H9 (cell line): ENCODE measurements around the gene CAMTA1. TPM values are rescaled to one million over a fixed set of nuclear protein-coding genes. Genes with fewer than 3 reads are reported as not detected.

Experiments used
- DNase-seq: peaks from one replicate; pipeline ENCODE4 v3.0.0-alpha.2; 2017
- H2AFZ ChIP-seq: one replicate; pipeline ENCODE4 v1.6.1; 2013; ENCODE audit warnings: mild to moderate bottlenecking, low read length, control low read depth, moderate library complexity
- H2AK5ac ChIP-seq: 2 replicates; pipeline ENCODE4 v1.6.1; 2013; ENCODE audit warnings: low read length, control low read depth, mixed read lengths; ENCODE audit not compliant: insufficient read length
- H2BK120ac ChIP-seq: one replicate; pipeline ENCODE4 v1.6.1; 2013; ENCODE audit warnings: low read depth, mild to moderate bottlenecking, low read length, control low read depth, inconsistent platforms; ENCODE audit not compliant: poor library complexity, severe bottlenecking
- H2BK12ac ChIP-seq: 2 replicates; pipeline ENCODE4 v1.6.1; 2013; ENCODE audit warnings: low read length, control low read depth, mixed read lengths, low read depth; ENCODE audit not compliant: insufficient read length
- H2BK15ac ChIP-seq: 2 replicates; pipeline ENCODE4 v1.6.1; 2013; ENCODE audit warnings: low read depth, low read length, control low read depth
- H2BK20ac ChIP-seq: one replicate; pipeline ENCODE4 v1.6.1; 2013; ENCODE audit warnings: low read depth, mild to moderate bottlenecking, low read length, control low read depth, inconsistent platforms; ENCODE audit not compliant: poor library complexity, severe bottlenecking
- H2BK5ac ChIP-seq: 2 replicates; pipeline ENCODE4 v1.6.1; 2013; ENCODE audit warnings: low read length, control low read depth, mixed read lengths; ENCODE audit not compliant: insufficient read length
- H3K14ac ChIP-seq: 2 replicates; pipeline ENCODE4 v1.6.1; 2013; ENCODE audit warnings: low read length, control low read depth; ENCODE audit not compliant: insufficient read depth
- H3K18ac ChIP-seq: 2 replicates; pipeline ENCODE4 v1.6.1; 2013; ENCODE audit warnings: low read depth, mild to moderate bottlenecking, mixed read lengths, low read length, control low read depth; ENCODE audit not compliant: insufficient read length
- H3K23ac ChIP-seq: 2 replicates; pipeline ENCODE4 v1.6.1; 2013; ENCODE audit warnings: low read length, control low read depth, mixed read lengths, low read depth; ENCODE audit not compliant: insufficient read length
- H3K23me2 ChIP-seq: 2 replicates; pipeline ENCODE4 v1.6.1; 2013; ENCODE audit warnings: low read depth, mild to moderate bottlenecking, mixed read lengths, low read length, control low read depth; ENCODE audit not compliant: insufficient read length, poor library complexity, severe bottlenecking
- H3K27ac ChIP-seq: 2 replicates; pipeline ENCODE4 v1.5.1; 2013; ENCODE audit warnings: low read length, control low read depth, mixed read lengths, low read depth; ENCODE audit not compliant: insufficient read length
- H3K27me3 ChIP-seq: 2 replicates; pipeline ENCODE4 v1.6.1; 2013; ENCODE audit warnings: low read length, control low read depth, inconsistent platforms; ENCODE audit not compliant: insufficient read depth
- H3K4ac ChIP-seq: 2 replicates; pipeline ENCODE4 v1.6.1; 2013; ENCODE audit warnings: low read depth, mild to moderate bottlenecking, control low read depth, inconsistent platforms, low read length, moderate library complexity
- H3K4me1 ChIP-seq: 2 replicates; pipeline ENCODE4 v1.6.1; 2013; ENCODE audit warnings: low read length, control low read depth, inconsistent platforms; ENCODE audit not compliant: insufficient read depth
- H3K4me2 ChIP-seq: 2 replicates; pipeline ENCODE4 v1.6.1; 2013; ENCODE audit warnings: low read length, control low read depth, mixed read lengths; ENCODE audit not compliant: insufficient read length, insufficient read depth
- H3K56ac ChIP-seq: 2 replicates; pipeline ENCODE4 v1.6.1; 2013; ENCODE audit warnings: low read depth, mild to moderate bottlenecking, mixed read lengths, low read length, control low read depth; ENCODE audit not compliant: insufficient read length
- H3K79me1 ChIP-seq: 2 replicates; pipeline ENCODE4 v1.6.1; 2013; ENCODE audit warnings: low read depth, mild to moderate bottlenecking, moderate library complexity, low read length, control low read depth, inconsistent platforms; ENCODE audit not compliant: insufficient read depth, poor library complexity, severe bottlenecking
- H3K79me2 ChIP-seq: 2 replicates; pipeline ENCODE4 v1.6.1; 2013; ENCODE audit warnings: low read length, control low read depth, inconsistent platforms; ENCODE audit not compliant: insufficient read depth
- H3K9ac ChIP-seq: 2 replicates; pipeline ENCODE4 v1.6.1; 2013; ENCODE audit warnings: low read length, control low read depth, mixed read lengths; ENCODE audit not compliant: insufficient read length; ENCODE audit errors: extremely low read depth
- H3K9me3 ChIP-seq: one replicate; pipeline ENCODE4 v1.6.1; 2013; ENCODE audit warnings: low read depth, low read length, inconsistent platforms; ENCODE audit not compliant: control insufficient read depth
- H3T11ph ChIP-seq: one replicate; pipeline ENCODE4 v1.6.1; 2013; ENCODE audit warnings: mild to moderate bottlenecking, low read length, control low read depth, inconsistent platforms
- H4K20me1 ChIP-seq: one replicate; pipeline ENCODE4 v1.6.1; 2013; ENCODE audit not compliant: control insufficient read depth, insufficient read length, insufficient read depth
- H4K5ac ChIP-seq: 2 replicates; pipeline ENCODE4 v1.6.1; 2013; ENCODE audit warnings: low read depth, mild to moderate bottlenecking, mixed read lengths, low read length, control low read depth; ENCODE audit not compliant: insufficient read length
- H4K8ac ChIP-seq: replicated peaks from 2 replicates; pipeline ENCODE4 v1.6.1; 2013; ENCODE audit warnings: low read length, control low read depth, mixed read lengths, low read depth; ENCODE audit not compliant: insufficient read length
- H4K91ac ChIP-seq: 2 replicates; pipeline ENCODE4 v1.6.1; 2013; ENCODE audit warnings: low read depth, mild to moderate bottlenecking, moderate library complexity, mixed read lengths, low read length, control low read depth; ENCODE audit not compliant: insufficient read length
- H3K27ac Mint-ChIP-seq, 3 experiments: 2 replicates in 2 of 3; 3 replicates in 1 of 3; pipeline ENCODE4 v1.8.0; 2020 to 2021; ENCODE audit warnings: mixed read lengths in 3 of 3, mild to moderate bottlenecking in 1 of 3, moderate library complexity in 1 of 3
- H3K27me3 Mint-ChIP-seq: 2 replicates; pipeline ENCODE4 v1.8.0; 2021; ENCODE audit warnings: low read depth, mild to moderate bottlenecking, moderate library complexity, mixed read lengths
- H3K36me3 Mint-ChIP-seq, 3 experiments: 2 replicates in 2 of 3; 3 replicates in 1 of 3; pipeline ENCODE4 v1.8.0; 2020 to 2021; ENCODE audit warnings: low read depth in 3 of 3, mixed read lengths in 3 of 3; ENCODE audit not compliant: insufficient read depth in 1 of 3
- H3K4me1 Mint-ChIP-seq, 2 experiments: 2 replicates each; pipeline ENCODE4 v1.8.0; 2020; ENCODE audit warnings: mixed read lengths in 2 of 2
- H3K4me3 Mint-ChIP-seq, 2 experiments: 2 replicates in 1 of 2; 3 replicates in 1 of 2; pipeline ENCODE4 v1.8.0; 2020 to 2021; ENCODE audit warnings: mild to moderate bottlenecking in 2 of 2, mixed read lengths in 2 of 2, moderate library complexity in 1 of 2
- H3K9me3 Mint-ChIP-seq, 2 experiments: 2 replicates in 1 of 2; 3 replicates in 1 of 2; pipeline ENCODE4 v1.8.0; 2020; ENCODE audit warnings: mild to moderate bottlenecking in 2 of 2, mixed read lengths in 2 of 2, moderate library complexity in 1 of 2
- CTCF ChIP-seq: fragments of 200-600 bp; sonication (generic); conservative IDR thresholded peaks from 3 replicates; pipeline ENCODE4 v1.8.0; 2021; ENCODE audit warnings: antibody characterized with exemption, mild to moderate bottlenecking
- WGBS: extraction: QIAGEN DNeasy Blood & Tissue Kit; methylation state at CpG from one replicate; pipeline ENCODE4 v1.1.7; 2013; ENCODE audit warnings: missing lambda C conversion rate, low lambda C conversion rate, mixed read lengths; ENCODE audit not compliant: insufficient read length; ENCODE audit errors: extremely low coverage; 5-methylcytosine and 5-hydroxymethylcytosine counted together
- total RNA-seq: library from RNA; stranded (reverse); gene quantifications from 2 replicates; pipeline ENCODE4 v1.2.1, GENCODE V29; 2021

The CAMTA1 gene
- total RNA-seq, 1 experiment from 2014 or later, result 115 TPM

- Mint-ChIP-seq H3K9me3 (0 out of 5 replicates have a peak, but pooled peaks cover 0 to 4% of the 10 kb centered on the region in 2 experiments), H3K4me1 (peaks cover 4 to 6% of the 10 kb centered on the region in 2 experiments; a peak in 2 of 4 replicates), H3K27ac (no peak overlapping the region), H3K4me3 (no peak overlapping the region), H3K36me3 (no peaks in the 10 kb centered on the region), H3K27me3 (peaks cover 2% of the 10 kb centered on the region; the same call in 1 of the 2 replicates)
- H3K27ac ChIP-seq, result no peak overlapping the region
- H3K23ac ChIP-seq, result no peak overlapping the region
- no peak overlapping the region for H4K5ac ChIP-seq
- no peak overlapping the region for H3K14ac ChIP-seq
- no peak overlapping the region for H3K9ac ChIP-seq
- no peak for TF ChIP-seq CTCF
- H3K23me2 ChIP-seq, result no peaks in the 10 kb centered on the region
- H4K8ac ChIP-seq, result no peak overlapping the region
- H2BK5ac ChIP-seq, result no peak overlapping the region
- no peak overlapping the region for H2BK15ac ChIP-seq
- no peak overlapping the region for H2AFZ ChIP-seq
- H2AK5ac ChIP-seq, result no peak overlapping the region
- DNase-seq, result peak; percentile 69
- H3K56ac ChIP-seq, result no peak overlapping the region
- H3K79me2 ChIP-seq, result no peaks in the 10 kb centered on the region
- H4K20me1 ChIP-seq, result peaks cover 2% of the 10 kb centered on the region
- H2BK12ac ChIP-seq, result no peak overlapping the region
- H3K4me1 ChIP-seq, result no peaks in the 10 kb centered on the region
- H3K4ac ChIP-seq, result no peak overlapping the region
- no peak overlapping the region for H3K18ac ChIP-seq
- no CpG with 5 or more reads among the region's 14 CpGs for WGBS
- no peaks in the 10 kb centered on the region for H3K79me1 ChIP-seq
- no peak overlapping the region for H2BK20ac ChIP-seq
- H3K9me3 ChIP-seq, result no peaks in the 10 kb centered on the region
- no peak overlapping the region for H3T11ph ChIP-seq
- no peak overlapping the region for H2BK120ac ChIP-seq
- no peaks in the 10 kb centered on the region for H3K27me3 ChIP-seq
- H3K4me2 ChIP-seq, result no peak overlapping the region
- H4K91ac ChIP-seq, result no peak overlapping the region
These were observed 831.0 kb downstream of the CAMTA1 start for GRCh38 chr1:7616076-7616832.
